ENCODE measurements around the gene USP46.

GRCh38 chr4:52704661-52705060 is 45.6 kb upstream of the USP46 start:
- TF ChIP-seq, protein P1, sequence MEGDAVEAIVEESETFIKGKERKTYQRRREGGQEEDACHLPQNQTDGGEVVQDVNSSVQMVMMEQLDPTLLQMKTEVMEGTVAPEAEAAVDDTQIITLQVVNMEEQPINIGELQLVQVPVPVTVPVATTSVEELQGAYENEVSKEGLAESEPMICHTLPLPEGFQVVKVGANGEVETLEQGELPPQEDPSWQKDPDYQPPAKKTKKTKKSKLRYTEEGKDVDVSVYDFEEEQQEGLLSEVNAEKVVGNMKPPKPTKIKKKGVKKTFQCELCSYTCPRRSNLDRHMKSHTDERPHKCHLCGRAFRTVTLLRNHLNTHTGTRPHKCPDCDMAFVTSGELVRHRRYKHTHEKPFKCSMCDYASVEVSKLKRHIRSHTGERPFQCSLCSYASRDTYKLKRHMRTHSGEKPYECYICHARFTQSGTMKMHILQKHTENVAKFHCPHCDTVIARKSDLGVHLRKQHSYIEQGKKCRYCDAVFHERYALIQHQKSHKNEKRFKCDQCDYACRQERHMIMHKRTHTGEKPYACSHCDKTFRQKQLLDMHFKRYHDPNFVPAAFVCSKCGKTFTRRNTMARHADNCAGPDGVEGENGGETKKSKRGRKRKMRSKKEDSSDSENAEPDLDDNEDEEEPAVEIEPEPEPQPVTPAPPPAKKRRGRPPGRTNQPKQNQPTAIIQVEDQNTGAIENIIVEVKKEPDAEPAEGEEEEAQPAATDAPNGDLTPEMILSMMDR (conservative IDR thresholded peaks at IDR 0.05; ENCODE audit: low read depth, low read length), result no peak
- no peak for TF ChIP-seq NFE2L2 (IDR thresholded peaks at IDR 0.05; ENCODE audit: low read depth, low read length)
- no peak for TF ChIP-seq MAFK (IDR thresholded peaks at IDR 0.05; ENCODE audit: low read depth, low read length)
- TF ChIP-seq SMC3 (IDR thresholded peaks at IDR 0.05; ENCODE audit: low read depth, low read length), result no peak
- no peak for TF ChIP-seq POLR2A (IDR thresholded peaks at IDR 0.05; ENCODE audit: low read depth, low read length)
- TF ChIP-seq CEBPB (IDR thresholded peaks at IDR 0.05; ENCODE audit: low read depth, low read length), result no peak
- TF ChIP-seq, protein P2, sequence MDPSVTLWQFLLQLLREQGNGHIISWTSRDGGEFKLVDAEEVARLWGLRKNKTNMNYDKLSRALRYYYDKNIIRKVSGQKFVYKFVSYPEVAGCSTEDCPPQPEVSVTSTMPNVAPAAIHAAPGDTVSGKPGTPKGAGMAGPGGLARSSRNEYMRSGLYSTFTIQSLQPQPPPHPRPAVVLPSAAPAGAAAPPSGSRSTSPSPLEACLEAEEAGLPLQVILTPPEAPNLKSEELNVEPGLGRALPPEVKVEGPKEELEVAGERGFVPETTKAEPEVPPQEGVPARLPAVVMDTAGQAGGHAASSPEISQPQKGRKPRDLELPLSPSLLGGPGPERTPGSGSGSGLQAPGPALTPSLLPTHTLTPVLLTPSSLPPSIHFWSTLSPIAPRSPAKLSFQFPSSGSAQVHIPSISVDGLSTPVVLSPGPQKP (IDR thresholded peaks at IDR 0.05; ENCODE audit: borderline replicate concordance, low read depth, low read length), result no peak
